Liver (tissue), 9 donors: ENCODE data around the gene GEMIN5. TPM values are rescaled to one million over a fixed set of nuclear protein-coding genes. Genes with fewer than 3 reads are reported as not detected.

Experiments
- DNase-seq: peaks from one replicate; pipeline ENCODE4 v3.0.0-alpha.2; 2017; ENCODE audit warnings: low spot score
- H3K27ac ChIP-seq, 2 donors: one replicate each; pipeline ENCODE4 v1.7.0; 2013; ENCODE audit warnings: inconsistent platforms in 2 of 2, low read length in 2 of 2, control low read depth in 1 of 2, low read depth in 1 of 2, mild to moderate bottlenecking in 1 of 2
- H3K27me3 ChIP-seq, 4 donors: one replicate each; pipeline versions ENCODE4 v1.6.1 to v1.7.0; 2013; ENCODE audit warnings: low read length in 3 of 4, inconsistent platforms in 1 of 4, mild to moderate bottlenecking in 1 of 4, moderate library complexity in 1 of 4; ENCODE audit not compliant: control insufficient read depth in 4 of 4, insufficient read depth in 4 of 4
- H3K36me3 ChIP-seq, 4 donors: one replicate each; pipeline versions ENCODE4 v1.6.1 to v1.7.0; 2013; ENCODE audit warnings: low read length in 3 of 4, mild to moderate bottlenecking in 3 of 4, low read depth in 1 of 4, moderate library complexity in 1 of 4; ENCODE audit not compliant: control insufficient read depth in 4 of 4, insufficient read depth in 3 of 4
- H3K4me1 ChIP-seq, 4 donors: one replicate each; pipeline versions ENCODE4 v1.6.1 to v1.7.0; 2013; ENCODE audit warnings: low read length in 3 of 4, mild to moderate bottlenecking in 3 of 4, moderate library complexity in 1 of 4; ENCODE audit not compliant: control insufficient read depth in 4 of 4, insufficient read depth in 4 of 4
- H3K4me3 ChIP-seq, 3 donors: one replicate each; pipeline versions ENCODE4 v1.6.1 to v1.7.0; 2013; ENCODE audit warnings: low read length in 3 of 3, control low read depth in 1 of 3, low read depth in 1 of 3, mild to moderate bottlenecking in 1 of 3
- H3K9ac ChIP-seq, 2 donors: one replicate each; pipeline ENCODE4 v1.7.0; 2013; ENCODE audit warnings: low read length in 2 of 2, mild to moderate bottlenecking in 2 of 2, moderate library complexity in 2 of 2, control low read depth in 1 of 2, low read depth in 1 of 2
- H3K9me3 ChIP-seq, 4 donors: one replicate each; pipeline versions ENCODE4 v1.6.1 to v1.7.0; 2013; ENCODE audit warnings: low read length in 3 of 4; ENCODE audit not compliant: control insufficient read depth in 4 of 4
- CTCF ChIP-seq: fragments of 150-350 bp; IDR thresholded peaks from 2 replicates; pipeline ENCODE4 v1.5.1; 2017; ENCODE audit warnings: improper control_type of control experiment, low read depth, low read length; ENCODE audit not compliant: missing input control
- EGR1 ChIP-seq, 2 donors: IDR thresholded peaks; 2 replicates each; pipeline ENCODE4 v1.6.1; 2016 to 2018; ENCODE audit warnings: antibody characterized with exemption in 2 of 2, low read depth in 2 of 2
- FOXA1 ChIP-seq: IDR thresholded peaks from 2 replicates; pipeline ENCODE4 v1.6.1; 2016; ENCODE audit warnings: antibody characterized with exemption
- FOXA2 ChIP-seq: IDR thresholded peaks from 2 replicates; pipeline ENCODE4 v1.6.1; 2016; ENCODE audit warnings: antibody characterized with exemption
- GABPA ChIP-seq, 2 donors: IDR thresholded peaks in 1 of 2; conservative IDR thresholded peaks in 1 of 2; 2 replicates each; pipeline ENCODE4 v1.6.1; 2016; ENCODE audit warnings: antibody characterized with exemption in 2 of 2, mild to moderate bottlenecking in 1 of 2, moderate library complexity in 1 of 2
- HNF4A ChIP-seq, 2 donors: conservative IDR thresholded peaks; 2 replicates each; pipeline ENCODE4 v1.6.1; 2016; ENCODE audit warnings: antibody characterized with exemption in 2 of 2, mild to moderate bottlenecking in 2 of 2
- HNF4G ChIP-seq: IDR thresholded peaks from 2 replicates; pipeline ENCODE4 v1.6.1; 2016; ENCODE audit warnings: antibody characterized with exemption
- JUND ChIP-seq, 2 donors: IDR thresholded peaks; 2 replicates each; pipeline ENCODE4 v1.6.1; 2016; ENCODE audit warnings: antibody characterized with exemption in 2 of 2
- MAX ChIP-seq: IDR thresholded peaks from 2 replicates; pipeline ENCODE4 v1.6.1; 2016; ENCODE audit warnings: antibody characterized with exemption
- NR2F2 ChIP-seq: IDR thresholded peaks from 2 replicates; pipeline ENCODE4 v1.6.1; 2016; ENCODE audit warnings: antibody characterized with exemption
- RAD21 ChIP-seq, 2 donors: IDR thresholded peaks; 2 replicates each; pipeline ENCODE4 v1.6.1; 2016; ENCODE audit warnings: antibody characterized with exemption in 2 of 2, mild to moderate bottlenecking in 2 of 2
- RXRA ChIP-seq, 2 donors: IDR thresholded peaks; 2 replicates each; pipeline ENCODE4 v1.6.1; 2017 to 2018; ENCODE audit warnings: antibody characterized with exemption in 2 of 2, mild to moderate bottlenecking in 1 of 2
- SP1 ChIP-seq: IDR thresholded peaks from 2 replicates; pipeline ENCODE4 v1.6.1; 2018; ENCODE audit warnings: antibody characterized with exemption, mild to moderate bottlenecking
- TAF1 ChIP-seq: conservative IDR thresholded peaks from 2 replicates; pipeline ENCODE4 v1.6.1; 2016; ENCODE audit warnings: antibody characterized with exemption, mild to moderate bottlenecking
- YY1 ChIP-seq: IDR thresholded peaks from 2 replicates; pipeline ENCODE4 v1.6.1; 2016; ENCODE audit warnings: antibody characterized with exemption, mild to moderate bottlenecking
- polyA plus RNA-seq, 2 donors: library from polyadenylated mRNA; stranded (reverse) in 1 of 2; unstranded in 1 of 2; fragments of 200-250 nt in 1 of 2; fragments of >200 nt in 1 of 2; fragmentation: Nextera tagmentation in 1 of 2; extraction: Ambion mirVana in 1 of 2; gene quantifications; one replicate each; pipeline versions ENCODE4 v1.2.1 to v1.2.3, GENCODE V29; 2013 to 2015
- total RNA-seq, 2 donors: library from RNA; depleted of rRNA; stranded (reverse); fragments of >200 nt; gene quantifications; one replicate each; pipeline ENCODE4 v1.2.3, GENCODE V29; 2014
- TF ChIP-seq, protein P1 (sequence below): IDR thresholded peaks from 2 replicates; pipeline ENCODE4 v1.6.1; 2016; ENCODE audit warnings: antibody characterized with exemption, mild to moderate bottlenecking
- TF ChIP-seq, protein P2 (sequence below): IDR thresholded peaks from 2 replicates; pipeline ENCODE4 v1.6.1; 2016; ENCODE audit warnings: antibody characterized with exemption
- TF ChIP-seq, protein P3 (sequence below): IDR thresholded peaks from 2 replicates; pipeline ENCODE4 v1.6.1; 2016; ENCODE audit warnings: antibody characterized with exemption
- donor health status: healthy.
- donor health status: healthy.
- donor health status: healthy.
- donor health status: healthy.
- donor health status: healthy.

Gene GEMIN5
- total and polyA plus RNA-seq, 4 donors, result 3.0 to 10.3 (median 6.2) TPM

- no peak for DNase-seq
- no peaks in the 10 kb centered on the region for H3K4me1 ChIP-seq
- H3K27me3 ChIP-seq, result no peaks in the 10 kb centered on the region
- no peaks in the 10 kb centered on the region for H3K9me3 ChIP-seq
- no peak for TF ChIP-seq EGR1 (IDR thresholded peaks at IDR 0.05; ENCODE audit: low read depth in 2 of 2)
- TF ChIP-seq RXRA (IDR thresholded peaks at IDR 0.05), result no peak
- no peak for TF ChIP-seq GABPA (IDR thresholded peaks at IDR 0.05 in 1 of 2, conservative IDR thresholded peaks at IDR 0.05 in 1 of 2)
- TF ChIP-seq CTCF, result no peak
- TF ChIP-seq HNF4A (conservative IDR thresholded peaks at IDR 0.05), result no peak
- TF ChIP-seq MAX, result no peak
- TF ChIP-seq JUND (IDR thresholded peaks at IDR 0.05), result no peak
- no peak for TF ChIP-seq RAD21 (IDR thresholded peaks at IDR 0.05)
- no peak for TF ChIP-seq NR2F2
- TF ChIP-seq FOXA1, result no peak
- no peak for TF ChIP-seq SP1
- TF ChIP-seq FOXA2, result no peak
- no peak for TF ChIP-seq YY1
- TF ChIP-seq, protein P1, sequence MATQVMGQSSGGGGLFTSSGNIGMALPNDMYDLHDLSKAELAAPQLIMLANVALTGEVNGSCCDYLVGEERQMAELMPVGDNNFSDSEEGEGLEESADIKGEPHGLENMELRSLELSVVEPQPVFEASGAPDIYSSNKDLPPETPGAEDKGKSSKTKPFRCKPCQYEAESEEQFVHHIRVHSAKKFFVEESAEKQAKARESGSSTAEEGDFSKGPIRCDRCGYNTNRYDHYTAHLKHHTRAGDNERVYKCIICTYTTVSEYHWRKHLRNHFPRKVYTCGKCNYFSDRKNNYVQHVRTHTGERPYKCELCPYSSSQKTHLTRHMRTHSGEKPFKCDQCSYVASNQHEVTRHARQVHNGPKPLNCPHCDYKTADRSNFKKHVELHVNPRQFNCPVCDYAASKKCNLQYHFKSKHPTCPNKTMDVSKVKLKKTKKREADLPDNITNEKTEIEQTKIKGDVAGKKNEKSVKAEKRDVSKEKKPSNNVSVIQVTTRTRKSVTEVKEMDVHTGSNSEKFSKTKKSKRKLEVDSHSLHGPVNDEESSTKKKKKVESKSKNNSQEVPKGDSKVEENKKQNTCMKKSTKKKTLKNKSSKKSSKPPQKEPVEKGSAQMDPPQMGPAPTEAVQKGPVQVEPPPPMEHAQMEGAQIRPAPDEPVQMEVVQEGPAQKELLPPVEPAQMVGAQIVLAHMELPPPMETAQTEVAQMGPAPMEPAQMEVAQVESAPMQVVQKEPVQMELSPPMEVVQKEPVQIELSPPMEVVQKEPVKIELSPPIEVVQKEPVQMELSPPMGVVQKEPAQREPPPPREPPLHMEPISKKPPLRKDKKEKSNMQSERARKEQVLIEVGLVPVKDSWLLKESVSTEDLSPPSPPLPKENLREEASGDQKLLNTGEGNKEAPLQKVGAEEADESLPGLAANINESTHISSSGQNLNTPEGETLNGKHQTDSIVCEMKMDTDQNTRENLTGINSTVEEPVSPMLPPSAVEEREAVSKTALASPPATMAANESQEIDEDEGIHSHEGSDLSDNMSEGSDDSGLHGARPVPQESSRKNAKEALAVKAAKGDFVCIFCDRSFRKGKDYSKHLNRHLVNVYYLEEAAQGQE, result no peak
- TF ChIP-seq HNF4G, result no peak
- TF ChIP-seq, protein P2, sequence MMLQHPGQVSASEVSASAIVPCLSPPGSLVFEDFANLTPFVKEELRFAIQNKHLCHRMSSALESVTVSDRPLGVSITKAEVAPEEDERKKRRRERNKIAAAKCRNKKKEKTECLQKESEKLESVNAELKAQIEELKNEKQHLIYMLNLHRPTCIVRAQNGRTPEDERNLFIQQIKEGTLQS, result no peak
- TF ChIP-seq, protein P3, sequence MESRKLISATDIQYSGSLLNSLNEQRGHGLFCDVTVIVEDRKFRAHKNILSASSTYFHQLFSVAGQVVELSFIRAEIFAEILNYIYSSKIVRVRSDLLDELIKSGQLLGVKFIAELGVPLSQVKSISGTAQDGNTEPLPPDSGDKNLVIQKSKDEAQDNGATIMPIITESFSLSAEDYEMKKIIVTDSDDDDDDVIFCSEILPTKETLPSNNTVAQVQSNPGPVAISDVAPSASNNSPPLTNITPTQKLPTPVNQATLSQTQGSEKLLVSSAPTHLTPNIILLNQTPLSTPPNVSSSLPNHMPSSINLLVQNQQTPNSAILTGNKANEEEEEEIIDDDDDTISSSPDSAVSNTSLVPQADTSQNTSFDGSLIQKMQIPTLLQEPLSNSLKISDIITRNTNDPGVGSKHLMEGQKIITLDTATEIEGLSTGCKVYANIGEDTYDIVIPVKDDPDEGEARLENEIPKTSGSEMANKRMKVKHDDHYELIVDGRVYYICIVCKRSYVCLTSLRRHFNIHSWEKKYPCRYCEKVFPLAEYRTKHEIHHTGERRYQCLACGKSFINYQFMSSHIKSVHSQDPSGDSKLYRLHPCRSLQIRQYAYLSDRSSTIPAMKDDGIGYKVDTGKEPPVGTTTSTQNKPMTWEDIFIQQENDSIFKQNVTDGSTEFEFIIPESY, result no peak
- TF ChIP-seq TAF1, result no peak
- H3K9ac ChIP-seq, result no peak overlapping the region
- no peak overlapping the region for H3K27ac ChIP-seq
- H3K36me3 ChIP-seq, result peaks cover 0 to 23% (median 11%) of the 10 kb centered on the region in 4 donors
- H3K4me3 ChIP-seq, result no peak overlapping the region
These were observed 32.7 kb upstream of the GEMIN5 start for GRCh38 chr5:154970759-154971158.
